A549 (cell line): ENCODE data around the gene MT3. TPM values are rescaled to one million over a fixed set of nuclear protein-coding genes. Genes with fewer than 3 reads are reported as not detected.

Source experiments
- ATAC-seq, 2 experiments: fragments of 200-7000 bp in 1 of 2; fragments of >200 bp in 1 of 2; cut with Nextera tagmentation in 1 of 2; cut with Tn5 transposase in 1 of 2; 3 replicates each; pipeline versions ENCODE4 v1.8.0 to v1.9.1; 2018 to 2020; ENCODE audit warnings: mild to moderate bottlenecking in 1 of 2, moderate library complexity in 1 of 2
- CTCF ChIA-PET: fragments of 300-600 bp; sonication (Branson Sonifier 250); formaldehyde crosslinking; extraction: SDS; loops from one replicate; lab custom pipeline; 2021; ENCODE audit warnings: antibody characterized with exemption, inconsistent platforms; lab: Yijun Ruan, JAX
- POLR2A ChIA-PET: fragments of 350-600 bp; formaldehyde crosslinking; extraction: SDS; loops from one replicate; lab custom pipeline; 2021; ENCODE audit warnings: antibody characterized with exemption, inconsistent platforms; lab: Yijun Ruan, JAX
- DNase-seq, 2 experiments: peaks; one replicate each; pipeline versions ENCODE4 v3.0.0 to v3.0.0-alpha.2; 2011 to 2016; ENCODE audit warnings: low read depth in 1 of 2, low spot score in 1 of 2
- FAIRE-seq: peaks from 2 replicates; lab custom pipeline; 2011; peaks lifted over from hg19 to GRCh38; lab: Jason Lieb, UNC
- H3K27ac ChIP-seq, 2 experiments: fragments of >200 bp; sonication (Bioruptor Twin); formaldehyde crosslinking; 3 replicates each; pipeline ENCODE4 v1.5.1; 2016 to 2017
- H3K4me1 ChIP-seq: fragments of >200 bp; sonication (Bioruptor Twin); formaldehyde crosslinking; 3 replicates; pipeline ENCODE4 v1.6.1; 2016
- H3K4me2 ChIP-seq: fragments of >200 bp; sonication (Bioruptor Twin); formaldehyde crosslinking; 3 replicates; pipeline ENCODE4 v1.6.1; 2016
- H3K4me3 ChIP-seq: fragments of >200 bp; sonication (Bioruptor Twin); formaldehyde crosslinking; 3 replicates; pipeline ENCODE4 v1.5.1; 2016
- H3K9me3 ChIP-seq: fragments of >200 bp; sonication (Bioruptor Twin); formaldehyde crosslinking; 3 replicates; pipeline ENCODE4 v1.6.1; 2016
- BHLHE40 ChIP-seq: IDR thresholded peaks from 2 replicates; pipeline ENCODE4 v1.6.1; 2012; ENCODE audit warnings: low read depth, low read length, inconsistent platforms
- CHD2 ChIP-seq: fragments of 150-350 bp; IDR thresholded peaks from 2 replicates; pipeline ENCODE4 v1.6.1; 2014; ENCODE audit warnings: low read length; ENCODE audit not compliant: partially characterized antibody
- HOXA7 ChIP-seq: fragments of 250-450 bp; sonication (Bioruptor Pico); IDR thresholded peaks from 2 replicates; pipeline ENCODE4 v1.5.0; 2020; ENCODE audit warnings: mild to moderate bottlenecking, moderate library complexity
- HOXB13 ChIP-seq: fragments of 250-450 bp; sonication (Bioruptor Pico); IDR thresholded peaks from 2 replicates; pipeline ENCODE4 v1.5.0; 2020; ENCODE audit warnings: low read depth, mild to moderate bottlenecking, moderate library complexity
- JUN ChIP-seq, 2 experiments: fragments of >200 bp; sonication (Bioruptor Twin); formaldehyde crosslinking; IDR thresholded peaks; 2 replicates in 1 of 2; 3 replicates in 1 of 2; pipeline ENCODE4 v1.6.1; 2016 to 2017
- MAFK ChIP-seq: fragments of 450-650 bp; IDR thresholded peaks from 2 replicates; pipeline ENCODE4 v1.6.1; 2014; ENCODE audit not compliant: partially characterized antibody
- MAZ ChIP-seq: fragments of 150-350 bp; IDR thresholded peaks from 2 replicates; pipeline ENCODE4 v1.6.1; 2014; ENCODE audit warnings: antibody characterized with exemption, low read depth, low read length, borderline replicate concordance
- MYC ChIP-seq: IDR thresholded peaks from 2 replicates; pipeline ENCODE4 v1.6.1; 2012; ENCODE audit warnings: mild to moderate bottlenecking, inconsistent platforms, low read length, improper control_type of control experiment, borderline replicate concordance
- NFE2L2 ChIP-seq: fragments of 150-350 bp; conservative IDR thresholded peaks from 2 replicates; pipeline ENCODE4 v1.6.1; 2014; ENCODE audit warnings: low read length
- NR3C1 ChIP-seq: fragments of >200 bp; sonication (Bioruptor Twin); formaldehyde crosslinking; IDR thresholded peaks from 3 replicates; pipeline ENCODE4 v1.6.1; 2017
- POLR2A ChIP-seq: IDR thresholded peaks from 2 replicates; pipeline ENCODE4 v1.6.1; 2012; ENCODE audit warnings: mild to moderate bottlenecking, low read length
- RFX5 ChIP-seq: fragments of 450-650 bp; IDR thresholded peaks from 2 replicates; pipeline ENCODE4 v1.7.1; 2014; ENCODE audit warnings: antibody characterized with exemption, mild to moderate bottlenecking, moderate library complexity
- RNF2 ChIP-seq: fragments of 200-600 bp; sonication (generic); IDR thresholded peaks from 2 replicates; pipeline ENCODE4 v1.6.1; 2016; ENCODE audit warnings: low read depth, mild to moderate bottlenecking, antibody characterized with exemption, moderate library complexity, borderline replicate concordance
- TFCP2L1 ChIP-seq: fragments of 250-450 bp; sonication (Bioruptor Pico); IDR thresholded peaks from 2 replicates; pipeline ENCODE4 v1.5.0; 2021; ENCODE audit warnings: mild to moderate bottlenecking
- TP53 ChIP-seq: fragments of 250-450 bp; sonication (Bioruptor Pico); IDR thresholded peaks from 2 replicates; pipeline ENCODE4 v1.5.0; 2021; ENCODE audit warnings: mild to moderate bottlenecking, moderate library complexity
- ZFP36 ChIP-seq: fragments of 450-650 bp; IDR thresholded peaks from 2 replicates; pipeline ENCODE4 v1.6.1; 2014; ENCODE audit warnings: borderline replicate concordance; ENCODE audit not compliant: partially characterized antibody
- ZNF302 ChIP-seq: fragments of 250-450 bp; sonication (Bioruptor Pico); IDR thresholded peaks from 2 replicates; pipeline ENCODE4 v1.9.0; 2021; ENCODE audit warnings: inconsistent platforms, mild to moderate bottlenecking, moderate library complexity
- ZSCAN20 ChIP-seq: fragments of 250-450 bp; sonication (Bioruptor Pico); IDR thresholded peaks from 2 replicates; pipeline ENCODE4 v1.8.0; 2022; ENCODE audit warnings: mild to moderate bottlenecking, moderate library complexity
- WGBS: methylation state at CpG from one replicate; pipeline ENCODE4 v1.1.6; 2017; ENCODE audit errors: missing lambda C conversion rate; 5-methylcytosine and 5-hydroxymethylcytosine counted together
- polyA plus RNA-seq, 4 experiments: library from polyadenylated mRNA; depleted of rRNA in 3 of 4; stranded (reverse); fragments of >200 nt; fragmentation: RNase III in 1 of 4; extraction: RNeasy Plus Mini Kit Qiagen cat#74134 plus additional on column Dnase treatment in 1 of 4; gene quantifications; 2 replicates in 3 of 4; 3 replicates in 1 of 4; pipeline ENCODE4 v1.2.3, GENCODE V29; 2011 to 2017
- TF ChIP-seq, protein P1 (sequence below): IDR thresholded peaks from 2 replicates; pipeline ENCODE4 v1.6.1; 2012
- TF ChIP-seq, protein P2 (sequence below): fragments of 200-600 bp; sonication (generic); IDR thresholded peaks from 2 replicates; pipeline ENCODE4 v1.6.1; 2016; ENCODE audit warnings: antibody characterized with exemption, mild to moderate bottlenecking, moderate library complexity
- TF ChIP-seq, protein P3 (sequence below): fragments of 450-650 bp; IDR thresholded peaks from 2 replicates; pipeline ENCODE4 v1.6.1; 2014; ENCODE audit warnings: antibody characterized with exemption
- TF ChIP-seq, protein P4 (sequence below): fragments of 250-450 bp; sonication (Bioruptor Pico); IDR thresholded peaks from 2 replicates; pipeline ENCODE4 v1.5.0; 2020; ENCODE audit warnings: low read depth, mild to moderate bottlenecking, moderate library complexity
- TF ChIP-seq, protein P5 (sequence below): fragments of 250-450 bp; sonication (Bioruptor Pico); IDR thresholded peaks from 2 replicates; pipeline ENCODE4 v1.5.0; 2021; ENCODE audit warnings: mild to moderate bottlenecking, moderate library complexity, borderline replicate concordance

MT3 gene
- polyA plus RNA-seq, 2 of the 4 experiments (the other 2 are of a cell fraction) = 0.16 to 0.21 TPM

DNA sequence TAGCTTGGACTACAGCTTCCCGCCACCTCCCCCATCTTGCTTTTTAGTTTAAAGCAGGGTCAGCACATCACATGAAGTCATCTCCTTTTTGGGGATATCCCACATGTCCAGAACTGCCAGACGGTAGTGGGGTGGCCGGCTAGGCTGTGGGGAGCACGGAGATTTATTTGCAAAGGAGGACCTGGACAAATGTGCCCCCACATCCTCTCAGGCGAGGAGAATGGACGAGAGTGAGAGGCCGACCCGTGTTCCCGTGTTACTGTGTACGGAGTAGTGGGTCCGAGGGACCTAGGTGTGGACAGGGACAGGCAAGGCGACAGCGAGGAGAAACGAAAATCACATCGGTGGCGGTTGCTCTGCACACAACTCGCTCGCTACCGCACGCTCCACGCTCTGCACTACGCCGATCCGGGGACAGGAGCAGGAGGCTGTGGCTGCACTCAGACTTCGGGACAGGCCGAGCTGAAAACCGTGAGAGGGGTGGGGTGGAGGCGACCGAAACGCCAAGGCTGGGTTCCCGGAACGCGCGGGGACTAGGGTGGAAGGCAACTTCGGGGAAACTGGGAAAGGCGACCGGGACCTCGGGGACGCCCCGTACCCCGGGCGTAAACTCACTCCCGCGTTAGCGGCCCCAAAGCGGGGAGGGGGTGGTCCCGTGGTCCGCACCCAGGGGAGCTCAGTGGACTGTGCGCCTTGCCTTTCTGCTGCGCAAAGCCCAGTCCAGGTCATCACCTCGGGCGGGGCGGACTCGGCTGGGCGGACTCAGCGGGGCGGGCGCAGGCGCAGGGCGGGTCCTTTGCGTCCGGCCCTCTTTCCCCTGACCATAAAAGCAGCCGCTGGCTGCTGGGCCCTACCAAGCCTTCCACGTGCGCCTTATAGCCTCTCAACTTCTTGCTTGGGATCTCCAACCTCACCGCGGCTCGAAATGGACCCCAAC is 48.8 kb downstream of the MT3 start, which contains the start of gene MT1A:
Gene MT1A, plus strand, starts transcription at position 853 of the 937 bp plus-strand sequence. Its CDS starts 73 bp downstream, at position 926.
- Histone ChIP-seq H3K27ac (peak within 1 kb of the TSS; percentile 51 to 83; a peak in 5 of 6 replicates), H3K4me1 (0 out of 3 replicates have a peak, but pooled peaks cover 3% of the 10 kb centered on the region), H3K4me3 (peak within 1 kb of the TSS; percentile 43), H3K4me2 (peak within 1 kb of the TSS; percentile 71), H3K9me3 (no peaks in the 10 kb centered on the region)
- POLR2A ChIA-PET = interaction anchor here (0.9 kb wide), 1 partner anchor 45 kb away, joined by 3 read pairs; no protein-coding TSS in a partner anchor
- peak; percentile 23 to 40 for DNase-seq
- peak; percentile 68 to 77; a peak in 5 of 6 replicates for ATAC-seq
- CTCF ChIA-PET = interaction anchor here (1.2 to 25.6 kb wide), 3 partner anchors 13 to 64 kb away, joined by 3 to 340 read pairs (median 36); partner anchors contain the start of genes MT1E and MT2A
- no peak for TF ChIP-seq MYC
- TF ChIP-seq MAZ = no peak
- TF ChIP-seq HOXB13 (CRISPR knock-in tag) = no peak
- peak; percentile 45 for TF ChIP-seq POLR2A
- TF ChIP-seq, protein P1, sequence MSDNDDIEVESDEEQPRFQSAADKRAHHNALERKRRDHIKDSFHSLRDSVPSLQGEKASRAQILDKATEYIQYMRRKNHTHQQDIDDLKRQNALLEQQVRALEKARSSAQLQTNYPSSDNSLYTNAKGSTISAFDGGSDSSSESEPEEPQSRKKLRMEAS = peak; percentile 48; the same call in 1 of the 2 replicates
- TF ChIP-seq, protein P2, sequence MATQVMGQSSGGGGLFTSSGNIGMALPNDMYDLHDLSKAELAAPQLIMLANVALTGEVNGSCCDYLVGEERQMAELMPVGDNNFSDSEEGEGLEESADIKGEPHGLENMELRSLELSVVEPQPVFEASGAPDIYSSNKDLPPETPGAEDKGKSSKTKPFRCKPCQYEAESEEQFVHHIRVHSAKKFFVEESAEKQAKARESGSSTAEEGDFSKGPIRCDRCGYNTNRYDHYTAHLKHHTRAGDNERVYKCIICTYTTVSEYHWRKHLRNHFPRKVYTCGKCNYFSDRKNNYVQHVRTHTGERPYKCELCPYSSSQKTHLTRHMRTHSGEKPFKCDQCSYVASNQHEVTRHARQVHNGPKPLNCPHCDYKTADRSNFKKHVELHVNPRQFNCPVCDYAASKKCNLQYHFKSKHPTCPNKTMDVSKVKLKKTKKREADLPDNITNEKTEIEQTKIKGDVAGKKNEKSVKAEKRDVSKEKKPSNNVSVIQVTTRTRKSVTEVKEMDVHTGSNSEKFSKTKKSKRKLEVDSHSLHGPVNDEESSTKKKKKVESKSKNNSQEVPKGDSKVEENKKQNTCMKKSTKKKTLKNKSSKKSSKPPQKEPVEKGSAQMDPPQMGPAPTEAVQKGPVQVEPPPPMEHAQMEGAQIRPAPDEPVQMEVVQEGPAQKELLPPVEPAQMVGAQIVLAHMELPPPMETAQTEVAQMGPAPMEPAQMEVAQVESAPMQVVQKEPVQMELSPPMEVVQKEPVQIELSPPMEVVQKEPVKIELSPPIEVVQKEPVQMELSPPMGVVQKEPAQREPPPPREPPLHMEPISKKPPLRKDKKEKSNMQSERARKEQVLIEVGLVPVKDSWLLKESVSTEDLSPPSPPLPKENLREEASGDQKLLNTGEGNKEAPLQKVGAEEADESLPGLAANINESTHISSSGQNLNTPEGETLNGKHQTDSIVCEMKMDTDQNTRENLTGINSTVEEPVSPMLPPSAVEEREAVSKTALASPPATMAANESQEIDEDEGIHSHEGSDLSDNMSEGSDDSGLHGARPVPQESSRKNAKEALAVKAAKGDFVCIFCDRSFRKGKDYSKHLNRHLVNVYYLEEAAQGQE = no peak
- FAIRE-seq = no peak
- 48% methylated on average over 60 of the region's 68 CpGs for WGBS

DNA sequence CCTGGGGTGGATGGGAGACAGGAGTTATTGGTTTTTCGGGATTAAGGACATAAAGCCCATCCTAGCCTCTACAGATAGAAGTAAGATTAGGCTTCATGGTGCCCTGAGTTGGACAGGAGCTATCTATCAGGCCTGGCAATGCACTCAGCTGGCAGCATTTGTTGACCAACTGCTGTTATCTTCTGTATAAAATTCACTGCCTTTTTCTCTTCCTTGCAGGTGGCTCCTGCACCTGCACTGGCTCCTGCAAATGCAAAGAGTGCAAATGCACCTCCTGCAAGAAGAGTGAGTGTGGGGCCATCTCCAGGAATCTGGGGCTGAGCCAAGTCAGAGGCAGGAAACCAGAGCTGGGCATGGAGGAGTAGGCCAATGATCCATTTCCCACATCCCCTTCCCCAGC is 49.7 kb downstream of the MT3 start:
- no peak for TF ChIP-seq ZFP36
- TF ChIP-seq, protein P3, sequence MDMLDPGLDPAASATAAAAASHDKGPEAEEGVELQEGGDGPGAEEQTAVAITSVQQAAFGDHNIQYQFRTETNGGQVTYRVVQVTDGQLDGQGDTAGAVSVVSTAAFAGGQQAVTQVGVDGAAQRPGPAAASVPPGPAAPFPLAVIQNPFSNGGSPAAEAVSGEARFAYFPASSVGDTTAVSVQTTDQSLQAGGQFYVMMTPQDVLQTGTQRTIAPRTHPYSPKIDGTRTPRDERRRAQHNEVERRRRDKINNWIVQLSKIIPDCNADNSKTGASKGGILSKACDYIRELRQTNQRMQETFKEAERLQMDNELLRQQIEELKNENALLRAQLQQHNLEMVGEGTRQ = no peak
- TF ChIP-seq RFX5 = no peak
- TF ChIP-seq TFCP2L1 (CRISPR knock-in tag) = no peak
- TF ChIP-seq RNF2 = no peak
- no peak for TF ChIP-seq ZSCAN20 (CRISPR knock-in tag)
- no peak for TF ChIP-seq TP53 (CRISPR knock-in tag)
- TF ChIP-seq MAFK = no peak
- no peak for TF ChIP-seq HOXA7 (CRISPR knock-in tag)
- no peak for TF ChIP-seq ZNF302 (CRISPR knock-in tag)
- no peak for TF ChIP-seq NR3C1
- no peak for TF ChIP-seq JUN (IDR thresholded peaks at IDR 0.05)
- TF ChIP-seq, protein P4, sequence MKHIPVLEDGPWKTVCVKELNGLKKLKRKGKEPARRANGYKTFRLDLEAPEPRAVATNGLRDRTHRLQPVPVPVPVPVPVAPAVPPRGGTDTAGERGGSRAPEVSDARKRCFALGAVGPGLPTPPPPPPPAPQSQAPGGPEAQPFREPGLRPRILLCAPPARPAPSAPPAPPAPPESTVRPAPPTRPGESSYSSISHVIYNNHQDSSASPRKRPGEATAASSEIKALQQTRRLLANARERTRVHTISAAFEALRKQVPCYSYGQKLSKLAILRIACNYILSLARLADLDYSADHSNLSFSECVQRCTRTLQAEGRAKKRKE = no peak
- no peak for TF ChIP-seq MYC
- no peak for TF ChIP-seq CHD2
- TF ChIP-seq HOXB13 (CRISPR knock-in tag) = no peak
- TF ChIP-seq NFE2L2 = no peak
- TF ChIP-seq BHLHE40 = no peak
- TF ChIP-seq, protein P5, sequence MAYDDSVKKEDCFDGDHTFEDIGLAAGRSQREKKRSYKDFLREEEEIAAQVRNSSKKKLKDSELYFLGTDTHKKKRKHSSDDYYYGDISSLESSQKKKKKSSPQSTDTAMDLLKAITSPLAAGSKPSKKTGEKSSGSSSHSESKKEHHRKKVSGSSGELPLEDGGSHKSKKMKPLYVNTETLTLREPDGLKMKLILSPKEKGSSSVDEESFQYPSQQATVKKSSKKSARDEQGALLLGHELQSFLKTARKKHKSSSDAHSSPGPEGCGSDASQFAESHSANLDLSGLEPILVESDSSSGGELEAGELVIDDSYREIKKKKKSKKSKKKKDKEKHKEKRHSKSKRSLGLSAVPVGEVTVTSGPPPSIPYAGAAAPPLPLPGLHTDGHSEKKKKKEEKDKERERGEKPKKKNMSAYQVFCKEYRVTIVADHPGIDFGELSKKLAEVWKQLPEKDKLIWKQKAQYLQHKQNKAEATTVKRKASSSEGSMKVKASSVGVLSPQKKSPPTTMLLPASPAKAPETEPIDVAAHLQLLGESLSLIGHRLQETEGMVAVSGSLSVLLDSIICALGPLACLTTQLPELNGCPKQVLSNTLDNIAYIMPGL (CRISPR knock-in tag) = no peak
- peak overlapping the region; percentile 43; the same call in 1 of the 3 replicates for H3K4me3 ChIP-seq
- DNase-seq (no peak), FAIRE-seq (no peak), ATAC-seq (no peak)
- H3K27ac ChIP-seq = peak overlapping the region; percentile 46 to 83; a peak in 3 of 6 replicates
- H3K9me3 ChIP-seq = no peaks in the 10 kb centered on the region
- 15% methylated on average over 1 of the region's 1 CpG for WGBS
- H3K4me1 ChIP-seq = peaks cover 8% of the 10 kb centered on the region; the same call in 2 of the 3 replicates
- ChIA-PET POLR2A (interaction anchor here (1.4 kb wide), 1 partner anchor 31 kb away, joined by 4 read pairs; the partner anchor contains the start of gene MT2A), CTCF (interaction anchor here (1.2 to 25.6 kb wide), 7 partner anchors 8 to 125 kb away, joined by 3 to 340 read pairs (median 5); partner anchors contain the start of genes MT1E and MT2A)
- peak overlapping the region; percentile 71 for H3K4me2 ChIP-seq
